Measurements from ENCODE around the gene TAL1.
"Not testable (repeated sequence)": the region's sequence is repeated elsewhere in the genome, so short reads cannot be mapped to it uniquely, and the experiment has no call there.

The TAL1 gene

GRCh38 chr1:47232187-47232874 is at the start of gene TAL1:
TSS of gene TAL1 (minus strand) at chr1:47232225. CDS start at chr1:47225888, 6,337 bp downstream.
- DNase-seq: no peak

GRCh38 chr1:47280142-47280541 is 48.1 kb upstream of the TAL1 start:
- DNase-seq: no peak

- no peak for DNase-seq
Measured at GRCh38 chr1:47276850-47277249, 44.8 kb upstream of the TAL1 start.

GRCh38 chr1:47275811-47276210 is 43.8 kb upstream of the TAL1 start:
- not testable (repeated sequence) for DNase-seq

GRCh38 chr1:47265529-47265928 is 33.5 kb upstream of the TAL1 start:
- not testable (repeated sequence) for DNase-seq

- peak in 1 of 2 donors; percentile 4 for DNase-seq
Measured at GRCh38 chr1:47262787-47263413, 30.9 kb upstream of the TAL1 start.

GRCh38 chr1:47257224-47257623 is 25.2 kb upstream of the TAL1 start:
- no peak for DNase-seq

- no peak for DNase-seq
Measured at GRCh38 chr1:47252795-47253194, 20.8 kb upstream of the TAL1 start.

GRCh38 chr1:47252369-47252768 is 20.3 kb upstream of the TAL1 start:
- no peak for DNase-seq

- no peak for DNase-seq
Measured at GRCh38 chr1:47249755-47250154, 17.7 kb upstream of the TAL1 start.

GRCh38 chr1:47244339-47244862 is 12.4 kb upstream of the TAL1 start:
- DNase-seq: no peak

- DNase-seq: no peak
Measured at GRCh38 chr1:47243910-47244309, 11.9 kb upstream of the TAL1 start.

- DNase-seq: no peak
Measured at GRCh38 chr1:47241114-47242113, 9.4 kb upstream of the TAL1 start.

- no peak for DNase-seq
Measured at GRCh38 chr1:47238935-47239592, 7.0 kb upstream of the TAL1 start.

- no peak for DNase-seq
Measured at GRCh38 chr1:47235806-47236205, 3.8 kb upstream of the TAL1 start.

- DNase-seq: peak in 1 of 2 donors; percentile 41
Measured at GRCh38 chr1:47235241-47235681, 3.2 kb upstream of the TAL1 start.

GRCh38 chr1:47233186-47233585 is 1.2 kb upstream of the TAL1 start:
- DNase-seq: no peak

GRCh38 chr1:47231301-47232186 is 481 bp downstream of the TAL1 start:
- no peak for DNase-seq

GRCh38 chr1:47230692-47231300 is 1.2 kb downstream of the TAL1 start:
- no peak for DNase-seq

GRCh38 chr1:47229886-47230691 is 1.9 kb downstream of the TAL1 start:
- no peak for DNase-seq
